Measurements from ENCODE around the gene RTN1. TPM values are rescaled to one million over a fixed set of nuclear protein-coding genes. Genes with fewer than 3 reads are reported as not detected.
A peak's percentile ranks its signal among the peaks of the same experiment; 100 is the strongest.

The RTN1 gene
- polyA plus RNA-seq, 6 donors from 2014 or later: 0.09 to 0.77 (median 0.17) TPM; not detected in 3

- Mint-ChIP-seq H3K4me1 (no peaks in the 10 kb centered on the region), H3K27me3 (peaks cover 11 to 20% (median 14%) of the 10 kb centered on the region in 3 donors), H3K4me3 (no peak overlapping the region), H3K27ac (no peak overlapping the region), H3K36me3 (no peaks in the 10 kb centered on the region), H3K9me3 (peaks cover 0 to 6% (median 0%) of the 10 kb centered on the region in 7 donors)
- DNase-seq: no peak
- no peak for ATAC-seq (ENCODE audit: low read depth in 2 of 2)
Measured at GRCh38 chr14:59811815-59812214, 58.8 kb downstream of the RTN1 start.

GRCh38 chr14:59811073-59811472 is 59.5 kb downstream of the RTN1 start:
- Mint-ChIP-seq H3K9me3 (peaks cover 0 to 6% (median 0%) of the 10 kb centered on the region in 7 donors), H3K4me1 (no peaks in the 10 kb centered on the region), H3K4me3 (no peak overlapping the region), H3K27me3 (peaks cover 11 to 17% (median 14%) of the 10 kb centered on the region in 3 donors), H3K27ac (no peak overlapping the region), H3K36me3 (no peaks in the 10 kb centered on the region)
- ATAC-seq (ENCODE audit: low read depth in 2 of 2): no peak
- no peak for DNase-seq

- peaks cover 0 to 3% (median 0%) of the 10 kb centered on the region in 7 donors for H3K9me3 Mint-ChIP-seq
- no peaks in the 10 kb centered on the region for H3K36me3 Mint-ChIP-seq
- no peaks in the 10 kb centered on the region for H3K4me1 Mint-ChIP-seq
- H3K27ac Mint-ChIP-seq: no peak overlapping the region
- H3K27me3 Mint-ChIP-seq: peaks cover 0 to 23% (median 7%) of the 10 kb centered on the region in 3 donors
- ATAC-seq (ENCODE audit: low read depth in 2 of 2) (no peak), DNase-seq (no peak)
- no peak overlapping the region for H3K4me3 Mint-ChIP-seq
Measured at GRCh38 chr14:59803052-59803540, 67.5 kb downstream of the RTN1 start.

- Mint-ChIP-seq H3K36me3 (no peaks in the 10 kb centered on the region), H3K27me3 (peaks cover 0 to 9% (median 9%) of the 10 kb centered on the region in 3 donors), H3K4me1 (no peaks in the 10 kb centered on the region), H3K9me3 (no peaks in the 10 kb centered on the region), H3K4me3 (no peak overlapping the region), H3K27ac (no peak overlapping the region)
- ATAC-seq (ENCODE audit: low read depth in 2 of 2) (no peak), DNase-seq (no peak)
Measured at GRCh38 chr14:59788176-59788575, 82.4 kb downstream of the RTN1 start.

GRCh38 chr14:59787045-59787674 is 83.4 kb downstream of the RTN1 start:
- Mint-ChIP-seq H3K9me3 (no peaks in the 10 kb centered on the region), H3K4me3 (no peak overlapping the region), H3K36me3 (no peaks in the 10 kb centered on the region), H3K27me3 (peaks cover 0 to 9% (median 9%) of the 10 kb centered on the region in 3 donors), H3K27ac (no peak overlapping the region), H3K4me1 (no peaks in the 10 kb centered on the region)
- ATAC-seq (ENCODE audit: low read depth in 2 of 2) (no peak), DNase-seq (no peak)

GRCh38 chr14:59785629-59786028 is 84.9 kb downstream of the RTN1 start:
- H3K36me3 Mint-ChIP-seq: no peaks in the 10 kb centered on the region
- no peak overlapping the region for H3K4me3 Mint-ChIP-seq
- H3K27me3 Mint-ChIP-seq: no peaks in the 10 kb centered on the region
- no peaks in the 10 kb centered on the region for H3K4me1 Mint-ChIP-seq
- ATAC-seq (ENCODE audit: low read depth in 2 of 2): no peak
- DNase-seq: no peak
- no peak overlapping the region for H3K27ac Mint-ChIP-seq
- H3K9me3 Mint-ChIP-seq: no peaks in the 10 kb centered on the region

GRCh38 chr14:59782760-59783159 is 87.8 kb downstream of the RTN1 start:
- DNase-seq (no peak), ATAC-seq (ENCODE audit: low read depth in 2 of 2) (no peak)
- Mint-ChIP-seq H3K9me3 (peaks cover 0 to 1% (median 0%) of the 10 kb centered on the region in 7 donors), H3K4me3 (no peak overlapping the region), H3K4me1 (no peaks in the 10 kb centered on the region), H3K27ac (no peak overlapping the region), H3K36me3 (no peaks in the 10 kb centered on the region), H3K27me3 (peaks cover 0 to 15% (median 4%) of the 10 kb centered on the region in 3 donors)

GRCh38 chr14:59777006-59777579 is 93.5 kb downstream of the RTN1 start:
- Mint-ChIP-seq H3K27ac (no peak overlapping the region), H3K9me3 (peaks cover 0 to 1% (median 0%) of the 10 kb centered on the region in 7 donors), H3K4me3 (no peak overlapping the region), H3K4me1 (no peaks in the 10 kb centered on the region), H3K27me3 (peaks cover 0 to 15% (median 8%) of the 10 kb centered on the region in 3 donors), H3K36me3 (no peaks in the 10 kb centered on the region)
- DNase-seq (no peak), ATAC-seq (ENCODE audit: low read depth in 2 of 2) (no peak)

- H3K36me3 Mint-ChIP-seq: no peaks in the 10 kb centered on the region
- peaks cover 0 to 15% (median 8%) of the 10 kb centered on the region in 3 donors for H3K27me3 Mint-ChIP-seq
- DNase-seq (no peak), ATAC-seq (ENCODE audit: low read depth in 2 of 2) (no peak)
- H3K4me3 Mint-ChIP-seq: no peak overlapping the region
- peaks cover 0 to 1% (median 0%) of the 10 kb centered on the region in 7 donors for H3K9me3 Mint-ChIP-seq
- no peak overlapping the region for H3K27ac Mint-ChIP-seq
- H3K4me1 Mint-ChIP-seq: no peaks in the 10 kb centered on the region
Measured at GRCh38 chr14:59776468-59776867, 94.1 kb downstream of the RTN1 start.

- DNase-seq: no peak
- no peaks in the 10 kb centered on the region for H3K27me3 Mint-ChIP-seq
- H3K4me1 Mint-ChIP-seq: no peaks in the 10 kb centered on the region
- ATAC-seq (ENCODE audit: low read depth in 2 of 2): no peak
- no peaks in the 10 kb centered on the region for H3K9me3 Mint-ChIP-seq
- H3K4me3 Mint-ChIP-seq: no peak overlapping the region
- no peaks in the 10 kb centered on the region for H3K36me3 Mint-ChIP-seq
- H3K27ac Mint-ChIP-seq: no peak overlapping the region
Measured at GRCh38 chr14:59772233-59772632, 98.3 kb downstream of the RTN1 start.

- DNase-seq (no peak), ATAC-seq (ENCODE audit: low read depth in 2 of 2) (no peak)
- H3K4me1 Mint-ChIP-seq: no peaks in the 10 kb centered on the region
- no peaks in the 10 kb centered on the region for H3K27me3 Mint-ChIP-seq
- no peak overlapping the region for H3K4me3 Mint-ChIP-seq
- H3K9me3 Mint-ChIP-seq: no peaks in the 10 kb centered on the region
- no peaks in the 10 kb centered on the region for H3K36me3 Mint-ChIP-seq
- no peak overlapping the region for H3K27ac Mint-ChIP-seq
Measured at GRCh38 chr14:59771577-59771976, 99.0 kb downstream of the RTN1 start.

- no peaks in the 10 kb centered on the region for H3K4me1 Mint-ChIP-seq
- H3K9me3 Mint-ChIP-seq: no peaks in the 10 kb centered on the region
- H3K4me3 Mint-ChIP-seq: no peak overlapping the region
- no peaks in the 10 kb centered on the region for H3K36me3 Mint-ChIP-seq
- DNase-seq (no peak), ATAC-seq (ENCODE audit: low read depth in 2 of 2) (no peak)
- H3K27ac Mint-ChIP-seq: no peak overlapping the region
- no peaks in the 10 kb centered on the region for H3K27me3 Mint-ChIP-seq
Measured at GRCh38 chr14:59769586-59769985, 101.0 kb downstream of the RTN1 start.

- H3K4me3 Mint-ChIP-seq: no peak overlapping the region
- DNase-seq: no peak
- H3K4me1 Mint-ChIP-seq: no peaks in the 10 kb centered on the region
- ATAC-seq (ENCODE audit: low read depth in 2 of 2): no peak
- no peaks in the 10 kb centered on the region for H3K27me3 Mint-ChIP-seq
- H3K9me3 Mint-ChIP-seq: no peaks in the 10 kb centered on the region
- no peaks in the 10 kb centered on the region for H3K36me3 Mint-ChIP-seq
- H3K27ac Mint-ChIP-seq: no peak overlapping the region
Measured at GRCh38 chr14:59768855-59769375, 101.7 kb downstream of the RTN1 start.

GRCh38 chr14:59761851-59762250 is 108.7 kb downstream of the RTN1 start:
- no peaks in the 10 kb centered on the region for H3K4me1 Mint-ChIP-seq
- no peaks in the 10 kb centered on the region for H3K36me3 Mint-ChIP-seq
- peaks cover 0 to 14% (median 6%) of the 10 kb centered on the region in 3 donors for H3K27me3 Mint-ChIP-seq
- DNase-seq (no peak), ATAC-seq (ENCODE audit: low read depth in 2 of 2) (no peak)
- peaks cover 0 to 10% (median 6%) of the 10 kb centered on the region in 7 donors for H3K9me3 Mint-ChIP-seq
- peak overlapping the region in 1 of 8 donors; percentile 57 for H3K4me3 Mint-ChIP-seq
- no peak overlapping the region for H3K27ac Mint-ChIP-seq
